NCI-H2029 treated with DMSO at 0.1 percent for 48 hours (cell line): ENCODE results near the gene OR8G5.

ENCODE experiments used
- DNase-seq: peaks from one replicate; lab custom pipeline; 2025; lab: John Stamatoyannopoulos, UW

The OR8G5 gene

DNA sequence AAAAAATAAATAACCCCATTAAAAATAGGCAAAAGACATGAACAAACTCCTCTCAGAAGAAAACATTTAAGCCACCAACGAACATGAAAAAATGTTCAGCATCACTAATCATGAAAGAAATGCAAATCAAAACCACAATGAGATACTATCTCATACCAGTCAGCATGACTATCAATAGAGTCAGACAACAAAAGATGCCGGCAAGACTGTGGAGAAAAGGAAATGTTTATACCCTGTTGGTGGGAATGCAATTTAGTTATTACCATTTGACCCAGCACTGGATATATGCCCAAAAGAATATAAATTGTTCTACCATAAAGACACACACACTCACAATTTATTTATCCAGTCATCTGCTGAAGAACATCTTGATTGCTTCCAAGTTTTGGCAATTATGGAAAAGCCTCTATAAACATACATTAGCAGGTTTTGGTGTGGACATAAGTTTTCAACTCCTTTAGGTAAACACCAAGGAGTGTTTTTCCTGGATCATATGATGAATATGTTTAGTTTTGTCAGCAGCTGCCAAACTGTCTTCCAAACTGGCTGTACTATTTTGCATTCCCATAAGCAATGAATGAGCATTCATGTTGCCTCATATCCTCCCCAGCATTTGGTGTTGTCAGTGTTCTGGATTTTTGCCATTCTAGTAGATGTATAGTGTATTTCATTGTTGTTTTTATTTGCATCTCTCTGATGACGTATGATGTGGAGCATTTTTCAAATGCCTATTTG lies 29.6 kb downstream of the OR8G5 start:
- DNase-seq, result no peak

DNA sequence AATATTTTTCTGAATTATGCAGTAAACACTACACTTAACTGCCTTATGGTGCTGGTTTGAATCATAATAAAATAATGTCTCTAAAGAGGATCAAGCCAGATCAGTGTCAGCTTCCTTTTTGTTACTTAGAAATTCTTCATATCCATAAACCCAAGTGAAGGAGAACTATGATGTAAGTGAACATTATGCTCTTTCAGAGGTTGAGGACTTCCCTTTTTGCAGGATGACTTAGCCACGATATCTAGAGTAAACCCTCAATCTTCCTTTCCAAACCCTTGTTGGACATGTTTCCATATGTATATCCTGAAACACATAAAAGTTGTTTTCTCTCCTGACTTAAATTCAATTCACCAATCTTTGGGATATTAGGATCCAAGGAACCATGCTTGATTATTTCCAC lies 38.5 kb downstream of the OR8G5 start:
- DNase-seq, result no peak

DNA sequence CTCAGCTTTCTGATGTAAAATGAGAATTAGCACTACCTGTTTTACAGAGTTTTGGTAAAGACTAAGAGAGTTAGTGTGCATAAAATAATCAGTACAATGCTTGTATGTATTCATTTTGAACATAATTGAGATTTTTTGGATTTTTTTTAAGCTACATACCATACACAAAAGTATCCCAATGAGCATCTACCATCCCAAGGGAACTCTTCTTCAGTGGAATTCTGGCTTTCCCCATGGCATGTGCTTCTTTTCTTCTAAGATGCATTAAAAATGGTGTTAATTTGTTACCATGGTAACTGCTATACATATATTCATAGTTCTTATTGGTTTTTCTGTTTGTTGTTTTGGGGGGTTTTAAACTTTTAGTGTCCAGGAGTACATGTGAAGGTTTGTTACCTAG lies 39.8 kb downstream of the OR8G5 start:
- no peak for DNase-seq

DNA sequence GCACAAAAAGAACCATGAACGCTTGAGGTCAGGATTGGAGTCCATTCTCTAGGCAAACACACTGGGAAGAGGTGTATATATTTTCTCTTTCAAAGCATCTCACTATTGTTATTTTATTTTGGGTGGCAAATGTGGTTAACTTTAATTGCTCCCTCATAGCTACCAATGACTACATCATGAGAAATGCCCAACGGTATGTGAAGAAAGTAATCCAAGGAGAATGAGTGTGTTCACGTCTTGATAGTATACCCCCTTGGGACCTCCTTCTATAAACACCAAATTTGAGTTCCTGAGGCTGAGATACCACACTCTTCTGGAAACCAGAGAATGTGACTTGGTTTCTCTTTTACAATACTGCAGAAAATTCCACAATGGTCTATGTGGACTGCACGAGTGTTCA lies 41.7 kb downstream of the OR8G5 start:
- no peak for DNase-seq

DNA sequence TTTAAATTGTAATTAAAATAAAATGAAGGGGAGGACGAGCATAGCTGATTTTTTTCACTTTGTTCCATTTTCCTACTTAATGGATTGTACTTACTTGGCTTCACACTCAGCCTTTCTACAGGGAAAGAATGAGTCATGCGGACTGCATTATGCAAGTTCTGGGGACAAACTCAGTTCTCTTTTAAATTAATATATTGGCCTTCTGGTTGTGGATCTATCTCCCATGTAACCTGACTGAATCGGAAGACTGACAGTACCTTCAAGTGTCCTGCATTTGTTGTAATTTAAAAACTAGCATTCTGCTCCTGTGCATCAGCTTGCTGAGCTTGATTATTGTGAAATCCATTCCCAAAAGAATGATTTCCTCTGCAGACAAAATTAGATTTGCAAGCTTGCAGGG lies 45.4 kb downstream of the OR8G5 start:
- no peak for DNase-seq

DNA sequence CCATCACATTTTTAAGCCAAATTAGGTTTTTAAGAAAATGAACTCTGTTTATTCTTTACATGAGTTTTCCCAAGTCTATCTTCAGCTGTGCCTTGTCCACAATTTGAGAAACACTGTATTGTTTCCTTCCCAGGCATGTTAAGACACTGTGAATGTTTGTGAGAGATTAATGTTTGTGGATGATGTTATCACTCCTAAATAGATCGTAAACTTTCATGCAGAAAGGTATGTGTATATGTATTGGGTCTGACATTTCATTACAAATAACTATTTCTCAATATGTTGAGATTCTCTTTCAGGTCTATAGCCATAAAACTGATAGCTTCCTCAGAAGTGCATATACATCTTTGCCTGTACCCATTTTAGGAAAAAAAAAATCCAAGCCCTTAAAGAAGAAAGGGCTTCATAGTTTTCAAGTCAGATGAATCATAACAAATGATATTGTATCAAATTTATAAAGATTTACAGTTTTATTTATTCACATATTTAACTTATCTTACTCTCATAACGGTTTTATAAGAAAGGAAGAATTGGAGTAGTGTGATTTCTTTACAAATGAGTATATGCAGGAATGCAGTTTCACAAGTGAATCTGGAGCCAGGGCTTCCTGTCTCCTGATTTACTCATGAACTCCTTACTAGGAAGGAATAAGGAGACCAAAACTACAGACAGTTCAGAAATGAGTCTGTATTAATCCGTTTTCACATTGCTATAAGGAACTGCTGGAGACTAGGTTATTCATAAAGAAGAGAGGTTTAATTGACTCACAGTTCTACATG lies 46.4 kb downstream of the OR8G5 start:
- no peak for DNase-seq

DNA sequence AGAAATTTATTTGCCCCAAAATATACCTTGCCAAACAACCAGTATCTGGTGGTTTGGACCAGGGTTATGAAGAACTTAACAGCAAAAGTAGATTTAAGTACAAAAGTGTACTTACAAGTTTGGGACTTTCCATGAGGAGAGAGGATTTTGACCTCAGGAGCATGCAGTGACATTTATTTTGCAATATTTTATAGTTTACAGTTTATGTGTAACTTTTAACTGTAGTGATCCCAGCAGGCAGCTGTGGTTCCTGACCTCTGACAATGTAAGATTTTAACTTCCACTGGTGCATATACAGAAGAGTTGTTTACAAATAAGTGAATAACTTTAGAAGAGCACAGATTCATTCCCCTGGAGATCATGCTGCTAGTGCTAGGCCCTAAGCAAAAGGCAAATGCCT lies 50.9 kb downstream of the OR8G5 start:
- DNase-seq, result no peak

DNA sequence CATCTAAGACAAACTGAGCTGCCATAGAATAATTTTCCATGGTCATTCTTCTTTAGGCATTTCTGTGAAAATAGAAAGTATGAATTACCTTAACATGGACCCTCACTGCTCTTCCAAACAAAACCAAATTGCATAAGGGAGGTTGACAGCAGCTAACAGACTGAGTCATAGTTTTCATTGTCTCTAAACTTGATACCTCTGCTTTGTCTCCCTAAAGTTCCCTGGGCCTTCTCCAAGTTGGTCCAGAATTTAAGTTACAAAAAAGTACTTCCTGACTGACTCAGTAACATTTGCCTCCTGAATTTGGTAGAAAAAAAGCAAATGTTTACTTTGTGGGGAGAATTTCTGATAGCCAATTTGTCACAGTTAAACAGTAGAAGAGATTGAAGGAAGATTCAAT lies 54.5 kb downstream of the OR8G5 start:
- DNase-seq, result no peak

DNA sequence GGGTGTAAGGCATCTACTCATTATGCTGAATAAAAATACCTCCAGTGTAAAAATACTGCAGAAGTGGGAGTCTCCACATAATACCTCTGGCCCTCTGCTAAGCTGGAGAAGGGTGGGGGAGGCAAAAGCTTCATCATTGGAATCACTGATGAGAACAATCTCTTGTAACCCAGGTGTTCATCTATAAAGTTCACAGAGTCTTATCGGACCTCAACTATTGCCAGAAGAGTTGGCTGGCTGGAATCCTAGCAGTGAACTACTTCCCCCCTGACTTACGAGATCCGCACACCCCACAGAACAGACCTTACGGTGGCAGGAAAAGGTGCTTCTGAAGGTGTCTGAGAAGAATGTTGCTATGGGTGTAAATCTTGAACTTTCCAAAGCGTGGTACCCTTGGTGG lies 55.1 kb downstream of the OR8G5 start:
- no peak for DNase-seq

DNA sequence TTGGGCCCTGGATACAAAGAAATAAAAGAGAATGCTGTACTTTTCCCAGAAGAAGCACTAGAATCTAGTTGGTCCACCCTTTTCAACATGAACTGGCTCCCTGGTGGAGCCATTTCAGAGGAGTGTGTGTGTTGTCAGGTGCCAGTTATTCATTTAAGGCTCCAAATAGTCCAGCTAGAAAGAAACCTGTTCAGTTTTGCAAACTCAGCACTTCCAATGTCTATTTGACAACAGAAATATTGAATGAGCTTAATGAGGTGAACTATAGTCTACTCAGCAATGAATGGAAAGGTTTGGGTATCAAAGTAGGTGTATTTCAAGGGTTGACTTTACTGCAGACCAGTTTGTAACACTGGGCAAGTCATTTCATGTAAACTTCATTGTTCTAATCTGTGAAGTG lies 55.5 kb downstream of the OR8G5 start:
- DNase-seq, result no peak

DNA sequence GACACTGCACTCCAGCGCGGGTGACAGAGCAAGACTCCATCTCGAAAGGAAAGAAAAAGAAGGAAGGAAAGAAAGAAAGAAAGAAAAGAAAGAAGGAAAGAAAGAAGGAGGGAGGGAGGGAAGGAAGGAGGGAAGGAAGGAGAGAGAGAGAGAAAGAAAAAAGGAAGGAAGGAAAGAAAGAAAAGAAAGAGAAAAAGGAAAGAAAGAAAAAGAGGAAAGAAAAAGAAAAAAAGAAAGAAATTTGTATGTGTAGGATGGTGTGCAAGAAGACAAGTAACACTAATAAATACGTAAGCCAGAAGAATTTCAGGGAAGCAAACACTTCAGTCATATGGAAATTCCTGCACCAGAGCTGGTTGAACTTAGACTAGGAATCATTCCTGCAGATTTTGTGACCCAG lies 57.0 kb downstream of the OR8G5 start:
- DNase-seq, result no peak

DNA sequence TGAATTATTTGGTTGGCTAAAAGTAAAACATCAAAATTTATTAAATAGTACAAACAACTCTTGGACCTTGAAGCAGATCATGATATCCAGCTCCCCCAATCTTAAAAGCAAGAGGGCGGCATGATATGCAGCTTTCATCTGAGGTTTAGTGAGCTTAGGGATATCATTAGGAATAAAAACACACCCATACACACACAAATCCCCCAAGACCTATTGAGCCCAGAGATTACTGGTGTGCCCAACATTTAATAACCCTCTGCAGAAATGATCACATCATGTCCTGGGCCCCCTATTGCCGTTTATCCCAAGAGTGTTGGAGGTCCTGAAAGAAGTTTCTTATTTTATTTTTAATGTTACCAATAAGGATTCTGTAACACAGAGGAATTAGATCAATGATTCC lies 57.7 kb downstream of the OR8G5 start, which contains the start of gene OR8D1:
OR8D1 (minus strand) TSS at position 101 of the 400 bp plus-strand sequence. CDS start 3,183 bp downstream, outside the sequence.
- DNase-seq, result no peak

DNA sequence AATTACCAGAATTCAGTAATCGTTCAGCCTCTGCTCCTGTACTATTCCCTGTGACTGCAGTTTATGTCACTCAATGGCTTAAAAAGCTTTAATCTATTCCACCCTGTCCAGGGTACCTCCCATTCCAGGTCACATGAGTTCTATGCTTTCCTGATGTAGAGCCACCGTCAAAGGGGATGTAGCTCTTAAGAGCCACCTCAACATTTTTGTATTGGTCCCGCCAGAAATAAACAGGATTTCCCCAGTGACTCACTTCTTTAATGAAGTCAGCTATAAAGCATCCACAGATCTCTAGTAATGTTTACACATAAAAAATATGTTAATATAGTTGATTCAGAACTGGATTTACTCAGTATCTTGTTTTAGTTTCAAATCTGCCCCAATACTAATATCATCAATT lies 58.9 kb downstream of the OR8G5 start:
- no peak for DNase-seq
